K562 (cell line): ENCODE data around the gene SOSTDC1. TPM values are rescaled to one million over a fixed set of nuclear protein-coding genes. Genes with fewer than 3 reads are reported as not detected.

Experiments
- ATAC-seq: fragments of 200-7000 bp; cut with Tn5 transposase; 3 replicates; pipeline ENCODE4 v1.9.1; 2020; ENCODE audit warnings: moderate library complexity
- BruUV-seq: library from RNA; stranded (reverse); fragments of 400-500 nt; replicated peaks from 2 replicates; lab custom pipeline; 2021; lab: Mats Ljungman, UMichigan
- CTCF ChIA-PET: fragments of 300-600 bp; formaldehyde crosslinking; extraction: SDS; loops from one replicate; lab custom pipeline; 2021; ENCODE audit warnings: low intra/inter-chr PET ratio; lab: Yijun Ruan, JAX
- POLR2A ChIA-PET: fragments of 300-600, 350-650 bp; sonication (Branson Sonifier 250); formaldehyde crosslinking; extraction: SDS; loops from one replicate; lab custom pipeline; 2021; ENCODE audit warnings: antibody characterized with exemption, inconsistent platforms; lab: Yijun Ruan, JAX
- DNase-seq, 4 experiments: peaks; one replicate each; pipeline versions ENCODE4 v3.0.0 to v3.0.0-alpha.2; 2011 to 2018; ENCODE audit warnings: low spot score in 3 of 4, mixed read lengths in 3 of 4; ENCODE audit errors: extremely low read depth in 1 of 4
- FAIRE-seq: peaks from 2 replicates; lab custom pipeline; 2011; peaks lifted over from hg19 to GRCh38; lab: Jason Lieb, UNC
- H2AFZ ChIP-seq: 2 replicates; pipeline ENCODE4 v1.6.0; 2011; ENCODE audit warnings: low read depth, low read length, control low read depth, inconsistent platforms
- H3K27ac ChIP-seq: fragments of 200-600 bp; 3 replicates; pipeline ENCODE4 v1.8.0; 2011; ENCODE audit warnings: low read depth, mild to moderate bottlenecking, control low read depth, inconsistent platforms, low read length, moderate library complexity, mixed read lengths; ENCODE audit errors: extremely low read depth
- H3K27me3 ChIP-seq, 2 experiments: fragments of 300-600 bp in 1 of 2; 2 replicates in 1 of 2; 3 replicates in 1 of 2; pipeline versions ENCODE4 v1.6.0 to v1.8.0; 2011; ENCODE audit warnings: inconsistent platforms in 2 of 2, low read length in 2 of 2, mild to moderate bottlenecking in 1 of 2, mixed read lengths in 1 of 2, moderate library complexity in 1 of 2; ENCODE audit not compliant: control insufficient read depth in 2 of 2, insufficient read depth in 2 of 2
- H3K36me3 ChIP-seq: fragments of 300-600 bp; 3 replicates; pipeline ENCODE4 v1.8.0; 2011; ENCODE audit warnings: mild to moderate bottlenecking, low read length, inconsistent platforms; ENCODE audit not compliant: control insufficient read depth, insufficient read depth
- H3K4me1 ChIP-seq, 2 experiments: fragments of 200-600 bp in 1 of 2; replicated peaks in 1 of 2; 2 replicates in 1 of 2; 3 replicates in 1 of 2; pipeline versions ENCODE4 v1.5.1 to v1.8.0; 2011; ENCODE audit warnings: inconsistent platforms in 2 of 2, low read length in 2 of 2, mild to moderate bottlenecking in 1 of 2, mixed read lengths in 1 of 2, moderate library complexity in 1 of 2; ENCODE audit not compliant: control insufficient read depth in 2 of 2, insufficient read depth in 2 of 2
- H3K4me2 ChIP-seq: 2 replicates; pipeline ENCODE4 v1.6.1; 2011; ENCODE audit warnings: low read length, control low read depth, inconsistent platforms, mixed read lengths; ENCODE audit not compliant: insufficient read depth
- H3K4me3 ChIP-seq: fragments of 200-600 bp; sonication (generic), shearing (Covaris generic); 2 replicates; pipeline ENCODE4 v1.5.1; 2016; ENCODE audit warnings: control low read depth, inconsistent platforms
- H3K79me2 ChIP-seq: fragments of 200-600 bp; 3 replicates; pipeline ENCODE4 v1.8.0; 2011; ENCODE audit warnings: low read length, inconsistent platforms; ENCODE audit not compliant: control insufficient read depth, insufficient read depth
- H3K9ac ChIP-seq, 2 experiments: 2 replicates each; pipeline versions ENCODE4 v1.6.0 to v1.6.1; 2011; ENCODE audit warnings: low read depth in 2 of 2, low read length in 2 of 2, control low read depth in 1 of 2, inconsistent platforms in 1 of 2, mild to moderate bottlenecking in 1 of 2, mixed read lengths in 1 of 2; ENCODE audit not compliant: insufficient read depth in 1 of 2
- H3K9me1 ChIP-seq: one replicate; pipeline ENCODE4 v1.6.0; 2011; ENCODE audit warnings: inconsistent platforms, mild to moderate bottlenecking, low read length, moderate library complexity; ENCODE audit not compliant: control insufficient read depth, insufficient read depth
- H3K9me3 ChIP-seq: replicated peaks from 2 replicates; pipeline ENCODE4 v1.5.1; 2011; ENCODE audit warnings: low read depth, low read length, inconsistent platforms; ENCODE audit not compliant: control insufficient read depth, insufficient read depth
- H4K20me1 ChIP-seq: replicated peaks from 2 replicates; pipeline ENCODE4 v1.6.1; 2011; ENCODE audit warnings: low read length, inconsistent platforms, mixed read lengths; ENCODE audit not compliant: control insufficient read depth, insufficient read depth
- CBFA2T3 ChIP-seq: fragments of 450-650 bp; IDR thresholded peaks from 2 replicates; pipeline ENCODE4 v1.6.1; 2017
- EGR1 ChIP-seq: fragments of 450-650 bp; conservative IDR thresholded peaks from 2 replicates; pipeline ENCODE4 v1.6.1; 2017; ENCODE audit warnings: mild to moderate bottlenecking
- GABPB2 ChIP-seq: fragments of 250-450 bp; sonication (Bioruptor Pico); conservative IDR thresholded peaks from 2 replicates; pipeline ENCODE4 v1.5.1; 2021; ENCODE audit warnings: mild to moderate bottlenecking
- HNRNPUL1 ChIP-seq: fragments of 200-400 bp; formaldehyde crosslinking; IDR thresholded peaks from 2 replicates; pipeline ENCODE4 v1.6.1; 2017; ENCODE audit warnings: low read length
- KLF10 ChIP-seq: fragments of 250-450 bp; sonication (Bioruptor Pico); IDR thresholded peaks from 2 replicates; pipeline ENCODE4 v1.6.1; 2021; ENCODE audit warnings: matching md5 sums
- MED1 ChIP-seq: sonication (generic); formaldehyde crosslinking; IDR thresholded peaks from 2 replicates; pipeline ENCODE4 v1.8.1; 2023; ENCODE audit warnings: missing genetic modification reagents, borderline replicate concordance
- NFYB ChIP-seq: IDR thresholded peaks from 2 replicates; pipeline ENCODE4 v1.6.1; 2011; ENCODE audit warnings: mild to moderate bottlenecking, moderate library complexity; ENCODE audit not compliant: insufficient read length; ENCODE audit errors: extremely low read depth
- SLC30A9 ChIP-seq: fragments of 250-450 bp; sonication (Bioruptor Pico); IDR thresholded peaks from 2 replicates; pipeline ENCODE4 v1.8.0; 2022; ENCODE audit warnings: mild to moderate bottlenecking, moderate library complexity
- SMAD4 ChIP-seq: fragments of 250-450 bp; sonication (Bioruptor Pico); conservative IDR thresholded peaks from 2 replicates; pipeline ENCODE4 v1.8.0; 2021; ENCODE audit warnings: inconsistent platforms, mild to moderate bottlenecking, moderate library complexity
- SRSF7 ChIP-seq: fragments of 200-400 bp; formaldehyde crosslinking; optimal IDR thresholded peaks from 2 replicates; pipeline ENCODE3; 2017; ENCODE audit warnings: mild to moderate bottlenecking, low read depth, low read length
- SRSF9 ChIP-seq: fragments of 200-400 bp; formaldehyde crosslinking; IDR thresholded peaks from 2 replicates; pipeline ENCODE4 v1.6.1; 2017; ENCODE audit warnings: low read depth, low read length, borderline replicate concordance
- ZBTB8A ChIP-seq: fragments of 450-650 bp; IDR thresholded peaks from 2 replicates; pipeline ENCODE4 v1.6.1; 2018; ENCODE audit warnings: mild to moderate bottlenecking, moderate library complexity; ENCODE audit not compliant: partially characterized antibody
- ZNF354B ChIP-seq: fragments of 250-450 bp; sonication (Bioruptor Pico); IDR thresholded peaks from 2 replicates; pipeline ENCODE4 v1.4.0; 2020
- WGBS: fragments of 100-300 bp; shearing (Covaris generic); methylation state at CpG from one replicate; pipeline ENCODE4 v1.1.6; 2016; ENCODE audit warnings: low coverage, mixed read lengths; ENCODE audit not compliant: insufficient coverage; ENCODE audit errors: missing lambda C conversion rate; 5-methylcytosine and 5-hydroxymethylcytosine counted together
- in situ Hi-C: fragments of 300-500 bp; cut with MboI; formaldehyde crosslinking; loops from 4 replicates; pipeline ENCODE4 v1.15.0; 2018; ENCODE audit warnings: inconsistent platforms, mixed read lengths
- intact Hi-C: fragments of 100-400 bp; cut with micrococcal nuclease; formaldehyde crosslinking; loops from 2 replicates; pipeline ENCODE4 v1.14.2; 2022
- polyA plus RNA-seq, 8 experiments: library from polyadenylated mRNA; depleted of rRNA in 4 of 8; stranded (reverse) in 5 of 8; unstranded in 3 of 8; fragments of >200 nt; fragmentation: Nextera tagmentation in 2 of 8; fragmentation: Illumina TruSeq in 1 of 8; extraction: Ambion mirVana in 2 of 8; extraction: Trizol in 1 of 8; gene quantifications; 2 replicates each; pipeline versions ENCODE4 v1.2.1 to v1.2.3, GENCODE V29; 2011 to 2014; ENCODE audit warnings: inconsistent platforms in 1 of 8, missing spikeins in 1 of 8
- total RNA-seq, 7 experiments: library from RNA; depleted of rRNA in 6 of 7; stranded (reverse); fragments of >200 nt in 6 of 7; fragmentation: Illumina TruSeq in 2 of 7; extraction: Trizol in 2 of 7; gene quantifications; 2 replicates each; pipeline versions ENCODE4 v1.2.1 to v1.2.3, GENCODE V29; 2011 to 2021; ENCODE audit warnings: low replicate concordance in 1 of 7
- TF ChIP-seq, protein P1 (sequence below), 2 experiments: fragments of 450-650 bp; IDR thresholded peaks; 2 replicates each; pipeline ENCODE4 v1.6.1; 2016
- TF ChIP-seq, protein P2 (sequence below): fragments of 250-450 bp; sonication (Bioruptor Pico); IDR thresholded peaks from 2 replicates; pipeline ENCODE4 v1.9.0; 2021; ENCODE audit warnings: mild to moderate bottlenecking, inconsistent platforms
- TF ChIP-seq, protein P3 (sequence below): fragments of 450-650 bp; formaldehyde crosslinking; IDR thresholded peaks from 2 replicates; pipeline ENCODE4 v1.4.0; 2022; ENCODE audit warnings: missing genetic modification characterization

SOSTDC1 gene
- total and polyA plus RNA-seq, 9 of the 15 experiments (the other 6 are each of a cell fraction or from before 2014, with no cell fraction given) = 8.3 to 48.6 (median 15.9) TPM

DNA sequence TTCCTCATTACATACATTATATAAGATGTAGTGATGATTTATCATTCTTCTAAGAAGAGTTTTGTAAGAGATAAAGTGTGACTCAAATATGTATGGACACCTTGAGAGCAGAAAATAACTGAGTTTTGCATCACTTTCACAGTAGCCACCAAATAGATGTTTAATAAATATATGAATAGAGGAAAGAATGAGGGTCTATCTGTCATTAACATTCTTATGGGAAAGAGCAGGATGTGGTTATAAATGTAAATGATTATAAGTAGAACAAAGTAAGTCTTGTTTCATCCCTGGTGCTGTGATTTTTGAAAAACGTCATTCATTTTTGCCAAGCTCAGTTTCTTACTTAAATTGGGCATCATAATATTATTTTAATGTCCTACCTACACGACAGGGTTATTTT is 29.2 kb downstream of the SOSTDC1 start (continued):
- TF ChIP-seq GABPB2 (CRISPR knock-in tag) = no peak

DNA sequence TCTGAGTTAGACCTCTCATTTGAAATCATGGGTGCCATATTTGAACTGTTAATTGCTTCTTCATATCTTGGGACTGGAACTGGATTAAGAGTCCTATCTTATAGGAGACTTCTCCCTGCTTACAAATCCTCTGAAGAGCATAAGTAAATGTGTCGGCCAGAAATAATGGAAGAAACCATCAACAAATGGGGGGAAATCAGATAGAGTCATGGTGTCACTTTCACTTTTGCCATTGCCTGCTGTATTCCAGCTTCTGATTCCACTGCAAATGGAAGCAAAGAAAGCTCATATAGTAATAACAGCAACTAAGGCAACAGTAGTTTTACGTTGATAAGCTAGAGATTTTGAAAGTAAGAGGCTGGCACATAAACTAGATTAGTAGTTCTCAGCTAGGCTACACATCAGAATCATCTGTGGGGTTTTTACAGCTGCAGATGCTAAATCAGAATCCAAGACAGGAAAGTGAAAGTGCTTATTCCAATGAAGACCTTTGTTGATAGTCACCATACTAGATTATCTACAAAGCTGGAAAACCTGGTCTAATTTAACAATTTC is 31.9 kb downstream of the SOSTDC1 start:
- H3K4me2 ChIP-seq = peak overlapping the region; percentile 66
- in situ Hi-C loops = no loop called here
- TF ChIP-seq SRSF7 (no peak), SRSF9 (no peak), SMAD4 (CRISPR knock-in tag) (peak; percentile 62; the same call in 1 of the 2 replicates), ZNF354B (CRISPR knock-in tag) (no peak), HNRNPUL1 (no peak), EGR1 (no peak), KLF10 (CRISPR knock-in tag) (no peak), ZBTB8A (no peak), SLC30A9 (no peak), MED1 (CRISPR knock-in tag) (no peak), CBFA2T3 (peak; percentile 28; the same call in 1 of the 2 replicates), NFYB (no peak)
- TF ChIP-seq, protein P1, sequence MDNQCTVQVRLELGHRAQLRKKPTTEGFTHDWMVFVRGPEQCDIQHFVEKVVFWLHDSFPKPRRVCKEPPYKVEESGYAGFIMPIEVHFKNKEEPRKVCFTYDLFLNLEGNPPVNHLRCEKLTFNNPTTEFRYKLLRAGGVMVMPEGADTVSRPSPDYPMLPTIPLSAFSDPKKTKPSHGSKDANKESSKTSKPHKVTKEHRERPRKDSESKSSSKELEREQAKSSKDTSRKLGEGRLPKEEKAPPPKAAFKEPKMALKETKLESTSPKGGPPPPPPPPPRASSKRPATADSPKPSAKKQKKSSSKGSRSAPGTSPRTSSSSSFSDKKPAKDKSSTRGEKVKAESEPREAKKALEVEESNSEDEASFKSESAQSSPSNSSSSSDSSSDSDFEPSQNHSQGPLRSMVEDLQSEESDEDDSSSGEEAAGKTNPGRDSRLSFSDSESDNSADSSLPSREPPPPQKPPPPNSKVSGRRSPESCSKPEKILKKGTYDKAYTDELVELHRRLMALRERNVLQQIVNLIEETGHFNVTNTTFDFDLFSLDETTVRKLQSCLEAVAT (IDR thresholded peaks at IDR 0.05) = no peak
- TF ChIP-seq, protein P2, sequence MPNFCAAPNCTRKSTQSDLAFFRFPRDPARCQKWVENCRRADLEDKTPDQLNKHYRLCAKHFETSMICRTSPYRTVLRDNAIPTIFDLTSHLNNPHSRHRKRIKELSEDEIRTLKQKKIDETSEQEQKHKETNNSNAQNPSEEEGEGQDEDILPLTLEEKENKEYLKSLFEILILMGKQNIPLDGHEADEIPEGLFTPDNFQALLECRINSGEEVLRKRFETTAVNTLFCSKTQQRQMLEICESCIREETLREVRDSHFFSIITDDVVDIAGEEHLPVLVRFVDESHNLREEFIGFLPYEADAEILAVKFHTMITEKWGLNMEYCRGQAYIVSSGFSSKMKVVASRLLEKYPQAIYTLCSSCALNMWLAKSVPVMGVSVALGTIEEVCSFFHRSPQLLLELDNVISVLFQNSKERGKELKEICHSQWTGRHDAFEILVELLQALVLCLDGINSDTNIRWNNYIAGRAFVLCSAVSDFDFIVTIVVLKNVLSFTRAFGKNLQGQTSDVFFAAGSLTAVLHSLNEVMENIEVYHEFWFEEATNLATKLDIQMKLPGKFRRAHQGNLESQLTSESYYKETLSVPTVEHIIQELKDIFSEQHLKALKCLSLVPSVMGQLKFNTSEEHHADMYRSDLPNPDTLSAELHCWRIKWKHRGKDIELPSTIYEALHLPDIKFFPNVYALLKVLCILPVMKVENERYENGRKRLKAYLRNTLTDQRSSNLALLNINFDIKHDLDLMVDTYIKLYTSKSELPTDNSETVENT (CRISPR knock-in tag) = no peak
- TF ChIP-seq, protein P3, sequence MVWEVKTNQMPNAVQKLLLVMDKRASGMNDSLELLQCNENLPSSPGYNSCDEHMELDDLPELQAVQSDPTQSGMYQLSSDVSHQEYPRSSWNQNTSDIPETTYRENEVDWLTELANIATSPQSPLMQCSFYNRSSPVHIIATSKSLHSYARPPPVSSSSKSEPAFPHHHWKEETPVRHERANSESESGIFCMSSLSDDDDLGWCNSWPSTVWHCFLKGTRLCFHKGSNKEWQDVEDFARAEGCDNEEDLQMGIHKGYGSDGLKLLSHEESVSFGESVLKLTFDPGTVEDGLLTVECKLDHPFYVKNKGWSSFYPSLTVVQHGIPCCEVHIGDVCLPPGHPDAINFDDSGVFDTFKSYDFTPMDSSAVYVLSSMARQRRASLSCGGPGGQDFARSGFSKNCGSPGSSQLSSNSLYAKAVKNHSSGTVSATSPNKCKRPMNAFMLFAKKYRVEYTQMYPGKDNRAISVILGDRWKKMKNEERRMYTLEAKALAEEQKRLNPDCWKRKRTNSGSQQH = no peak

More for the DNA sequence above, 31.9 kb downstream of the SOSTDC1 start:
- H3K9ac ChIP-seq = peak overlapping the region in 1 of 2 experiments; percentile 47; a peak in 2 of 4 replicates
- CTCF ChIA-PET = interaction anchor here (2.8 kb wide), 1 partner anchor 131 kb away, joined by 20 read pairs; no protein-coding TSS in a partner anchor
- intact Hi-C loops = loop anchor here (2.0 to 5.0 kb wide), 4 partner anchors 59 to 485 kb away; no protein-coding TSS in a partner anchor
- H3K79me2 ChIP-seq = no peaks in the 10 kb centered on the region
- no peak overlapping the region for H3K4me3 ChIP-seq
- H3K9me3 ChIP-seq = no peaks in the 10 kb centered on the region
- no peaks in the 10 kb centered on the region for H3K27me3 ChIP-seq
- no peaks in the 10 kb centered on the region for H4K20me1 ChIP-seq
- WGBS = 15% methylated on average over 2 of the region's 2 CpGs
- DNase-seq = peak in 2 of 4 experiments; percentile 48 to 52
- H3K4me1 ChIP-seq = peaks cover 0 to 31% of the 10 kb centered on the region in 2 experiments; a peak in 4 of 5 replicates
- no peaks in the 10 kb centered on the region for H3K9me1 ChIP-seq
- no peak for FAIRE-seq
- POLR2A ChIA-PET = interaction anchor here (0.5 to 4.3 kb wide), 6 partner anchors 10 to 747 kb away, joined by 3 to 24 read pairs (median 3); partner anchors contain the start of genes CRPPA and MEOX2
- H2AFZ ChIP-seq = peak overlapping the region; percentile 93
- no TSS peak for BruUV-seq
- H3K27ac ChIP-seq = peak overlapping the region; percentile 65
- peak; percentile 57 for ATAC-seq
- no peaks in the 10 kb centered on the region for H3K36me3 ChIP-seq
